SK-N-SH (cell line): ENCODE results near the gene ZNF879. TPM values are rescaled to one million over a fixed set of nuclear protein-coding genes. Genes with fewer than 3 reads are reported as not detected.

Experiments
- CTCF ChIA-PET: fragments of 300-600, 350-600 bp; formaldehyde crosslinking; extraction: SDS; loops from one replicate; lab custom pipeline; 2021; lab: Yijun Ruan, JAX
- POLR2A ChIA-PET: fragments of 350-600 bp; sonication (Branson Sonifier 250); formaldehyde crosslinking; extraction: SDS; loops from one replicate; lab custom pipeline; 2020; ENCODE audit warnings: antibody characterized with exemption, inconsistent platforms; lab: Yijun Ruan, JAX
- DNase-seq: peaks from one replicate; pipeline ENCODE4 v3.0.0; 2012
- H2AFZ ChIP-seq: fragments of 200-600 bp; sonication (generic); 2 replicates; pipeline ENCODE4 v1.8.1; 2016; ENCODE audit warnings: antibody characterized with exemption, mild to moderate bottlenecking, low read depth
- H3F3A ChIP-seq: fragments of 200-600 bp; sonication (generic); replicated peaks from 2 replicates; pipeline ENCODE3; 2016; ENCODE audit warnings: antibody characterized with exemption, mild to moderate bottlenecking; ENCODE audit not compliant: insufficient read depth
- H3K27ac ChIP-seq, 2 experiments: fragments of 200-500 bp in 1 of 2; fragments of 200-600 bp in 1 of 2; sonication (Bioruptor generic) in 1 of 2; sonication (generic), shearing (Covaris generic) in 1 of 2; 2 replicates each; pipeline versions ENCODE4 v1.5.1 to v1.6.1; 2014 to 2016; ENCODE audit warnings: low read depth in 2 of 2, inconsistent platforms in 1 of 2, low read length in 1 of 2, mild to moderate bottlenecking in 1 of 2, mixed read lengths in 1 of 2
- H3K27me3 ChIP-seq: fragments of 200-600 bp; sonication (generic), shearing (Covaris generic); 2 replicates; pipeline ENCODE4 v1.6.1; 2016; ENCODE audit warnings: mixed run types; ENCODE audit not compliant: insufficient read depth
- H3K36me3 ChIP-seq, 2 experiments: fragments of 200-500 bp in 1 of 2; fragments of 200-600 bp in 1 of 2; sonication (Bioruptor generic) in 1 of 2; sonication (generic) in 1 of 2; replicated peaks in 1 of 2; 2 replicates each; pipeline versions ENCODE3 to v1.5.1; 2014 to 2016; ENCODE audit warnings: low read length in 1 of 2, mild to moderate bottlenecking in 1 of 2; ENCODE audit not compliant: insufficient read depth in 2 of 2, control insufficient read depth in 1 of 2
- H3K4me1 ChIP-seq, 2 experiments: fragments of 200-500 bp in 1 of 2; fragments of 200-600 bp in 1 of 2; sonication (Bioruptor generic) in 1 of 2; sonication (generic), shearing (Covaris generic) in 1 of 2; 2 replicates each; pipeline versions ENCODE4 v1.5.1 to v1.6.1; 2014 to 2016; ENCODE audit warnings: low read depth in 1 of 2, low read length in 1 of 2, mixed run types in 1 of 2; ENCODE audit not compliant: insufficient read depth in 2 of 2, control insufficient read depth in 1 of 2
- H3K4me2 ChIP-seq: fragments of 200-600 bp; sonication (generic), shearing (Covaris generic); 2 replicates; pipeline ENCODE4 v1.6.1; 2017; ENCODE audit warnings: mixed run types
- H3K4me3 ChIP-seq, 2 experiments: fragments of 200-500 bp in 1 of 2; fragments of 200-600 bp in 1 of 2; sonication (Bioruptor generic) in 1 of 2; sonication (generic), shearing (Covaris generic) in 1 of 2; 2 replicates each; pipeline versions ENCODE4 v1.5.1 to v1.8.1; 2014 to 2016; ENCODE audit warnings: low read depth in 2 of 2, inconsistent platforms in 1 of 2, low read length in 1 of 2, mild to moderate bottlenecking in 1 of 2, mixed read lengths in 1 of 2, moderate library complexity in 1 of 2
- H3K79me2 ChIP-seq: fragments of 200-600 bp; sonication (generic); 2 replicates; pipeline ENCODE4 v1.8.1; 2017; ENCODE audit warnings: mild to moderate bottlenecking; ENCODE audit not compliant: insufficient read depth
- H3K9ac ChIP-seq: fragments of 200-600 bp; sonication (generic); 2 replicates; pipeline ENCODE4 v1.6.1; 2017; ENCODE audit warnings: mixed run types
- H3K9me2 ChIP-seq: fragments of 200-600 bp; sonication (generic); 2 replicates; pipeline ENCODE4 v1.6.1; 2017; ENCODE audit warnings: mixed run types
- H3K9me3 ChIP-seq: fragments of 200-600 bp; sonication (generic); 2 replicates; pipeline ENCODE4 v1.6.1; 2017; ENCODE audit warnings: mixed run types, mild to moderate bottlenecking, moderate library complexity
- H4K20me1 ChIP-seq: fragments of 200-600 bp; sonication (generic); 2 replicates; pipeline ENCODE4 v1.6.1; 2017; ENCODE audit warnings: mild to moderate bottlenecking, mixed run types; ENCODE audit not compliant: insufficient read depth
- CHD2 ChIP-seq: fragments of 150-350 bp; IDR thresholded peaks from 2 replicates; pipeline ENCODE4 v1.6.1; 2018; ENCODE audit warnings: low read length; ENCODE audit not compliant: partially characterized antibody
- ELF1 ChIP-seq: IDR thresholded peaks from 2 replicates; pipeline ENCODE4 v1.4.0; 2012
- EP300 ChIP-seq, 2 experiments: IDR thresholded peaks; 2 replicates each; pipeline versions ENCODE4 v1.4.0 to v1.6.1; 2012; ENCODE audit warnings: borderline replicate concordance in 1 of 2, low read depth in 1 of 2, low read length in 1 of 2
- EZH2phosphoT487 ChIP-seq: fragments of 200-600 bp; sonication (generic); IDR thresholded peaks from 2 replicates; pipeline ENCODE4 v1.6.1; 2017; ENCODE audit warnings: low read depth, mixed run types, mild to moderate bottlenecking, antibody characterized with exemption, moderate library complexity, borderline replicate concordance
- FOSL2 ChIP-seq: IDR thresholded peaks from 2 replicates; pipeline ENCODE4 v1.4.0; 2012; ENCODE audit warnings: low read depth, mild to moderate bottlenecking, moderate library complexity, borderline replicate concordance
- GABPA ChIP-seq: IDR thresholded peaks from 2 replicates; pipeline ENCODE4 v1.4.0; 2012; ENCODE audit warnings: low read depth, mild to moderate bottlenecking
- JUND ChIP-seq: IDR thresholded peaks from 2 replicates; pipeline ENCODE4 v1.4.0; 2012
- MAX ChIP-seq: IDR thresholded peaks from 2 replicates; pipeline ENCODE4 v1.4.0; 2012; ENCODE audit warnings: low read depth
- MXI1 ChIP-seq: IDR thresholded peaks from 2 replicates; pipeline ENCODE4 v1.6.1; 2012; ENCODE audit warnings: mild to moderate bottlenecking, low read depth, low read length, improper control_type of control experiment
- NFIC ChIP-seq: IDR thresholded peaks from 2 replicates; pipeline ENCODE4 v1.4.0; 2012; ENCODE audit warnings: borderline replicate concordance
- NRF1 ChIP-seq: IDR thresholded peaks from 2 replicates; pipeline ENCODE4 v1.6.1; 2012; ENCODE audit warnings: low read depth, mild to moderate bottlenecking, low read length
- PBX3 ChIP-seq: IDR thresholded peaks from 2 replicates; pipeline ENCODE4; 2012
- RAD21 ChIP-seq: IDR thresholded peaks from 2 replicates; pipeline ENCODE4 v1.6.1; 2012; ENCODE audit warnings: mild to moderate bottlenecking, low read length
- RCOR1 ChIP-seq: fragments of 150-350 bp; IDR thresholded peaks from 2 replicates; pipeline ENCODE4 v1.6.1; 2017; ENCODE audit warnings: antibody characterized with exemption, low read length
- RFX5 ChIP-seq: IDR thresholded peaks from 2 replicates; pipeline ENCODE4 v1.6.1; 2012; ENCODE audit warnings: mild to moderate bottlenecking, improper control_type of control experiment, low read length
- SIN3A ChIP-seq: IDR thresholded peaks from 2 replicates; pipeline ENCODE4 v1.6.1; 2012; ENCODE audit warnings: low read depth, mild to moderate bottlenecking, low read length, moderate library complexity, borderline replicate concordance
- SMC3 ChIP-seq: IDR thresholded peaks from 2 replicates; pipeline ENCODE4 v1.6.1; 2012; ENCODE audit warnings: low read depth, low read length, improper control_type of control experiment
- TAF1 ChIP-seq: IDR thresholded peaks from 2 replicates; pipeline ENCODE4 v1.6.1; 2012; ENCODE audit warnings: low read depth, mild to moderate bottlenecking, low read length, moderate library complexity, borderline replicate concordance
- TCF12 ChIP-seq: IDR thresholded peaks from 2 replicates; pipeline ENCODE4 v1.4.0; 2012
- TEAD4 ChIP-seq: IDR thresholded peaks from 2 replicates; pipeline ENCODE4 v1.4.0; 2012; ENCODE audit warnings: mild to moderate bottlenecking, borderline replicate concordance; ENCODE audit not compliant: insufficient read depth
- USF2 ChIP-seq: fragments of 150-350 bp; IDR thresholded peaks from 2 replicates; pipeline ENCODE4 v1.6.1; 2017; ENCODE audit warnings: antibody characterized with exemption, low read length, low read depth, borderline replicate concordance
- WGBS: methylation state at CpG from one replicate; pipeline ENCODE4 v1.1.6; 2017; ENCODE audit warnings: low lambda C conversion rate; 5-methylcytosine and 5-hydroxymethylcytosine counted together
- polyA plus RNA-seq, 3 experiments: library from polyadenylated mRNA; depleted of rRNA; stranded (reverse); fragments of >200 nt; gene quantifications; 2 replicates each; pipeline ENCODE4 v1.2.3, GENCODE V29; 2012
- TF ChIP-seq, protein P1 (sequence below): fragments of 150-350 bp; IDR thresholded peaks from 2 replicates; pipeline ENCODE4 v1.6.1; 2016; ENCODE audit warnings: mild to moderate bottlenecking, low read depth, low read length

ZNF879 gene
- polyA plus RNA-seq, 1 of the 3 experiments (the other 2 are of a cell fraction), result 0.44 TPM

DNA sequence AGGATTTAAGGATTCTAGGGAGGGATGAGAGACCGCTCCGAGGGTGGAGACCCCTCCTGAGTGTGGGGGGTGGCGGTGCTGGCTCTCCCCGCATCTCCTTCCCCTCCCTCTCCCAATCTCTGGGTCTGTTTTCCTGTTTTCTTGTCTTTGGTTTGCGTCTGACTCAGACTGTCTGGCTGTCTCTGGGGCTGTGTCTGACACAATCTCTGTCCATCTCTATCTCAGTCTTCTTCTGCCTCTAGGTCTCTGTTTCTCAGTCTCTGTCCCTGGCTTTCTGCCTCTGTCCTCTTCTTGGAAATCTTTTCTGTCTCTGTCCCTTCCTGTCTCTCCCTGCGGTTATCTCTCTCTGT lies 28.3 kb upstream of the ZNF879 start:
- Histone ChIP-seq H2AFZ (no peak overlapping the region), H3F3A (no peaks in the 10 kb centered on the region), H3K27ac (no peak overlapping the region), H3K79me2 (no peaks in the 10 kb centered on the region), H3K4me3 (no peak overlapping the region), H4K20me1 (no peaks in the 10 kb centered on the region), H3K4me1 (no peaks in the 10 kb centered on the region; a peak in 1 of 4 replicates), H3K27me3 (no peaks in the 10 kb centered on the region), H3K9me3 (no peaks in the 10 kb centered on the region), H3K9me2 (no peaks in the 10 kb centered on the region), H3K4me2 (no peak overlapping the region), H3K9ac (no peak overlapping the region), H3K36me3 (no peaks in the 10 kb centered on the region)
- 17% methylated on average over 6 of the region's 6 CpGs for WGBS
- ChIA-PET POLR2A (no interaction called here), CTCF (interaction anchor here (0.7 kb wide), 1 partner anchor 59 kb away, joined by 3 read pairs; no protein-coding TSS in a partner anchor)
- DNase-seq, result peak; percentile 31
- TF ChIP-seq TAF1 (no peak), PBX3 (no peak), EP300 (IDR thresholded peaks at IDR 0.05; ENCODE audit: borderline replicate concordance in 1 of 2, low read depth in 1 of 2, low read length in 1 of 2) (no peak), USF2 (no peak), FOSL2 (no peak), JUND (no peak), TCF12 (no peak), TEAD4 (no peak), RCOR1 (no peak), EZH2phosphoT487 (no peak), SMC3 (no peak), MAX (no peak), ELF1 (no peak), CHD2 (no peak)
- TF ChIP-seq, protein P1, sequence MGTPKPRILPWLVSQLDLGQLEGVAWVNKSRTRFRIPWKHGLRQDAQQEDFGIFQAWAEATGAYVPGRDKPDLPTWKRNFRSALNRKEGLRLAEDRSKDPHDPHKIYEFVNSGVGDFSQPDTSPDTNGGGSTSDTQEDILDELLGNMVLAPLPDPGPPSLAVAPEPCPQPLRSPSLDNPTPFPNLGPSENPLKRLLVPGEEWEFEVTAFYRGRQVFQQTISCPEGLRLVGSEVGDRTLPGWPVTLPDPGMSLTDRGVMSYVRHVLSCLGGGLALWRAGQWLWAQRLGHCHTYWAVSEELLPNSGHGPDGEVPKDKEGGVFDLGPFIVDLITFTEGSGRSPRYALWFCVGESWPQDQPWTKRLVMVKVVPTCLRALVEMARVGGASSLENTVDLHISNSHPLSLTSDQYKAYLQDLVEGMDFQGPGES, result no peak

GRCh38 chr5:178996156-178996555 lies 27.4 kb upstream of the ZNF879 start:
- Histone ChIP-seq H3K27ac (no peak overlapping the region), H3K4me2 (no peak overlapping the region), H4K20me1 (no peaks in the 10 kb centered on the region), H3K27me3 (no peaks in the 10 kb centered on the region), H3K4me3 (no peak overlapping the region), H3K79me2 (no peaks in the 10 kb centered on the region), H2AFZ (no peak overlapping the region), H3K9me3 (no peaks in the 10 kb centered on the region), H3K9ac (no peak overlapping the region), H3K9me2 (no peaks in the 10 kb centered on the region), H3K36me3 (no peaks in the 10 kb centered on the region), H3K4me1 (no peaks in the 10 kb centered on the region; a peak in 1 of 4 replicates), H3F3A (no peaks in the 10 kb centered on the region)
- POLR2A ChIA-PET, result no interaction called here
- TF ChIP-seq NRF1 (no peak), RFX5 (no peak), JUND (no peak), SIN3A (no peak), RAD21 (no peak), CHD2 (no peak), SMC3 (no peak), TEAD4 (no peak), GABPA (no peak), MAX (no peak), PBX3 (no peak), NFIC (no peak), MXI1 (no peak), EZH2phosphoT487 (no peak)
- no peak for DNase-seq
- 28% methylated on average over 3 of the region's 11 CpGs for WGBS
- CTCF ChIA-PET, result no interaction called here
